A204.1 (cell line): ENCODE measurements around the gene XG.
A peak's percentile ranks its signal among the peaks of the same experiment; 100 is the strongest.

Source experiments
- FAIRE-seq: peaks from 2 replicates; lab custom pipeline; 2012; peaks lifted over from hg19 to GRCh38; lab: Jason Lieb, UNC

Gene XG

DNA sequence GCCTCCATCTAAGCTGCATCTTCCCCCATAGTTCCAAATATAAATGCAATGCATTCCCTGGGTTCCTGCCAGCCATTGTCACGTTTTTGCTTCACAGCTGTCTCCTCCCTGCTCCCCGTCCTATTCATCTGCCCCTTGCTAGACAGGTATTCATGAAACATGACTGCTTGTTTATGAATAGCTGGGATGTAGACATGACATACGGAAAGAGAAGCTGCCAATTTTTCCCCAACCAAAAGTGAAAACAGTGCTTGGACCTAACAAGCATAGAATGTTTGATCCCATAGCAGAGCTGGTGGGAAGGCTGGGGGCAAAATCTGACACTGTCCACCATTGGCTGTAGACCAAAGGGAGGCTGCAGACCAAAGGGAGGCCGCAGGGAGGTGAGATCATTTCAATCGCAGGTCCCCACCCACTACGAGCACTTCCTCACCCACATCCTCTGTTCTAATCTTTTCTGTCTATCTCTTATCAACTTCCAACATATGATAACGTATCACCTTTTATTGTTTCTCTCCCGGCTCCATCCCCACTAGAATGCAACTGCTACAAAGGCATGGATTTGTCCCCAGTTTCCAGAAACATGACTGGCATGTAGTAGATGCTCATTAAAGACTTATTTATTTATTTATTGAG is 68.4 kb downstream of the XG start:
- FAIRE-seq = no peak

DNA sequence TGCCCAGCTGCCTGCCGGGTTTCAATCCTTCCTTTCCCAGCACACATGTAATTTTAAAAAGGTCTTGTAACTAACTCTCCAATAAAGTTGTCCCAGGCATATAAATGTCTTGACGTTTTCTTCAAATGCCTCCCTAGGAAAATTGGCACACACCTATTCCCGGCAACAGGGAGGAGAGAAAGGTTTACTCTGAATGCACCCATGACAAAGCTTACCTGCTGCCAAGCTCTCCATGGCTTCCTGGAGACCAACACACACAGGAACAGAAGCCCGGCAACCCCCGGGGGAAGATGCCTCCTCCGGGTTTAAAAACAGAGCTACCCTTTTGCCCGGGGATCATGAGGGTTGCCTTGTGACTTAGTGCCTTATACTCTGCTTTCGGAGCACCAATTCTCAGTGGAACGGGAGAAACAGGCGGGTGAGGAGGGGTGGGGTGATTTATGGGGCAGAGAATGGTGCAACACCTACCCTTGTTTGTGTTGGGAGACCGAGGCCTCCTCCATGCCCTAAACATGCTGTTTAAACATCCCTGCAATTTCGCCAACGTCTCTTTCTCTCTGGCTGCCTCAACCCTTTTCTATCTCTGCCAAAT is 72.1 kb downstream of the XG start:
- FAIRE-seq = no peak

DNA sequence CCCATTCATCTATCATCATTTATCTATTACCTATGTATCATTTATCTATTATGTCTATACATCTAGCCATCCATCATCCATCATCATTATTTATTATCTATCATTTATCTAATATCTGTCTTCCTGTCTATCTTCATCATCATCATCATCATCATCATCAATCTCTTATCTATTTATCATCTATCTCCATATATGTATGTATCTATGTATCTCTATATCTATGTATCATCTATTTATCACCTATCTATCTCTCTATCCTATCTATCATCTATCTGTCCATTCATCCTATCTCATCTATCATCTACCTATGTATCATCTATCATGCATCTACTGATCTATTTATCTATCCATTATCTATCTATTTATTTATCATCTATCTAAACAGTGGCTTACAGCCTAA is 73.0 kb downstream of the XG start:
- FAIRE-seq = no peak

DNA sequence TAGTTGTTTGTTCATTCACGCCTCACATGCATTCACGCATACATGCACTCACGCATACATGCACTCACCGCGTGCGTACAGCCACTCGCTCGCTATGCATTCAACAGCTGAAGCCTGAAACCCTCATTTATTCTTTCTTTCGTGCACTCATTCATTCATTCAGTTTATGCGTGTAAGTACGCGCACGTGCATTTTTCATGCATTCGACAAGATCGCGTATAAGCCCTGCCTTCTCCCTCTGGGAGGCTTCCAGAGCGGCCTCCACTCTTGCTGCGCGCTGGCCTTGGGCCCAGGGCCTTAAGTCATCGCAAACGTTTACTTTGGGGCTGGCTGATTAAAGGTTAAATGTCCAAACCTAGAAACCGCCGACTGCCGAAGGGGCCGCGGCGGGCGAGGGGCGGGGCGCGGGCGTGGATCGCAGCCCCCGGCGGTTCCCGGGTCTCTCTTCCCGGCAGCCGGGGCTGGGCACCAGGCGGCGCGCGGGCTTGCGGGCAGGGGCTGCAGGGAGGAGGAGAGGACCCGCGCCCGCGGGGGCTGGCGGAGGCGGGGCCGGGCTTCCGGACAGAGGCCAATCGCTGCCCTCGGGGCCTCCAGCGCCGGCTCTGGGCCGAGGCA is 76.6 kb downstream of the XG start, which contains the start of gene GYG2:
GYG2 (plus strand) TSS at position 587 of the 615 bp plus-strand sequence. CDS start 1,259 bp downstream, outside the sequence.
- no peak for FAIRE-seq

DNA sequence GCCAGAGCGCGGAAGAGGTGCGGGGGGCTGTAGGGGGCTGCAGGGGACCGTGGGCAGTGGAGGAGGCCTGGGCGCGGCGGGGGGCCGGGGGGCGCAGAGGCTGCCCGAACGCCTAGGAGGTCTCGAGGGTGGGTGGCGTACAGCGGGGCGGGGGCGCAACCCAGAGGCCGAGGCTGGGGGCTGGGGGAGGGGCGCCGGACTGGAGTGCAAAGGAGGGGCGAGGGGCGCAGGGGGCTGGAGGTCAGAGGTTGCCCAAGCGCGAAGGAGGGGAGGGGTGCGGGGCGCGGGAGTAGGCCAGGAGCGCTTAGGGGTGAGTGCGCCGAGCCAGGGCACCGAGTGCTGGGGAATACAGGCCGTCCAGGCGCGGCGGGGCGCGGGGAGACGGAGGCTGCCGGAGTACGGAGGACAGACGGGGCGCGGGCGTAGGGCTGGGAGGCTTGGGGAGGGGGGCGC is 77.1 kb downstream of the XG start:
- FAIRE-seq = no peak

DNA sequence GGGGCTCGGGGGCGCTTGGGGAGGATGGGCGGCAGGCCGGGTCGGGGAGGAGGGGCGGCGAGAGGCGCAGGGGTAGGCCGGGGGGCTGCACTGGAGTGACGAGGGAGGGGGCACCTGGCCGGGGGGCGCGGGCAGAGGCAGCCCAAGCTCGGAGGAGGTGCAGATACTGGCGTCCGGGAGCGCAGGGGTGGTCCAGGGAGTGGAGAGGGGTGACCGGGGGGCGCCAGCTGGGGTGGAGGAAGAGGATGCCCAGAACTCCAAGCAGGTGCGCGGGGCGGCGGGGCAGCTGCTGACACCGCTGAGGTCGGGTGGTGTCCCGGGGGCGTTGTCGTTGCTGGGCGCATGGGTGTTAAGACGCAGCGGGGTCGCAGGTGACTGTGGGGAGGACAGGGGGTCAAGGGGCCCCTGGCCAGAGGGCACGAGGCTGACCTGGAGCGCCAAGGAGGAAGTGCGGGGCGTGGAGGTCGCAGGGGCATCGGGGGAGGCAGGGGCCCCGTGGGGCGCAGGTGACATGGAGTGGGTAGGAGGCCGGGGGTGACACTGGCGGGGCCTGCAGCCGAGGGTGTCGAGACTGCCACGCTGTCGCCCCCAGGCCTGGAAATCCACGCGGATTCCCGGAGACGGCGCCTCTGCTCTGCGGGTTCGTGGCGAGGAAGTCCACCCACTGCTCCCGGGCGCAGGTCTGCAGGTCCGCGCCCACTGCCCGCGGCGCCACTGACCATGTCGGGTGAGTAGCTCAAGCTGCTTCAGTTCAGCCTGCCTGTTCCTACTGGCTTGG is 77.8 kb downstream of the XG start:
- no peak for FAIRE-seq

DNA sequence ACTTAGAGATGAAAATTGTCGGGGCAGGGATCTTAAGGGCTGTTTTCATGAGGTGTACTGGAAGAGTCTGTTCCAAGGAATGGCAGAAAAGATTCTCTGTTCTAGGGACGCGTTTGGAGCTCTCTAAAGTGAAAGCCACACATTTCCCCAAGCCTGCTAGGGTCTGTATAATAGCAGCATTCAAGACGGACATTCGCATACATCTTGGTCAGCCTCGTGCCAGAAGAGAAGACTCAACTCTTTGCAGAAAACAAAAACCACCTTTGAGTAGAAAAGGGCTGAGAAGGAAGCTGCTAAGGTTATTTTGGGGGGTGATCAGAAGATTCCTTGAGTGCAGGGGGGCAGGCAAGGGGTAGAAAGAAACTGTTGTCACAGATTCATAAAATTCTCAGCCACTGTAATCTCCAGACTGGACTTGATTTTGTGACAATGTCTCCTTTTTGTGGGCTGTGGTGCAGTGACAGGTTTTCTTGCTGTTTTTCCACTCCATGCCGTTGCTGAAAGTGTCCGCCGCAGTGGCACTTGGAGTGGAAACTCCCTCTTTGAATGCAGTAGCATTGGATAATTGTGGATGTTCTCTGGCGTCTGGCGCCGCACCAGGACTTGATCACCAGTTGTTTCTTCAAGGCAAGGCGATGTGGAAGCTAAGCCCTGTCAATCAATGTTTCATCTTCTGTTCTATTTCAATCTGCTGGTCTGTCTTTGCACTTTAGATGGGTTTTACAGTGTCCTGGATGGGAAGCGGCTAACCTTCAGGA is 79.8 kb downstream of the XG start:
- FAIRE-seq = no peak

DNA sequence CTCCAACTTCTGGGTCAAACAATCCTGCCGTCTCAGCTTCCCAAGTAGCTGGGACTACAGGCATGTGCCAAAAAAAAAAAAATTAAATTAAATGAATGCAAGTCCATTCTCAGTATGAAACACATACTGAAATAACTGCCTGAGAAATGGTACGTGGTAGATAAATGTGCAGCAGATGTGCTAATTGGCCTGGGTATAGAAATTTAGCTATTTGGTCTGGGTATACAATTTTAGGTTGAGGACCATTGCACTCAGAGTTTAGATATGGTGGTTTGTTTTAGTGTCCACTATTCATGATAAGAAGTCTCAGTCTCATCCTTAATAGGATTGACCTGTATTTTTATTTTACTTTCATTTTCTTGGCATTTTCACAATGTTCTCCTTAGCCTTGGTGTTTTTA is 86.1 kb downstream of the XG start:
- no peak for FAIRE-seq

DNA sequence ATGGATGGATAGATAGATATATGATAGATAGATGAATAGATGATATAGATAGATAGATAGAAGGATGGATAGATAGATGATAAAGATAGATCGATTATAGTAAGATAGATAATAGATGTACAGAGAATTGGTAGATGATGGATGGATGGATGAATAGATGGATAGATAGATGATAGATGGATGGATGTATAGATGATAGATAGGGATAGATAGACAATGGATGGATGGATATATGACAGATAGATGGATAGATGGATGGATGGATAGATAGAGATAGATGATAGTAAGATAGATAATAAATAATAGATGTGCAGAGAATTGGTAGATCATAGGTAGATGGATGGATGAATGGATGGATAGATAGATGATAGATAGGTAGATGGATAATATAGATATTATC is 89.1 kb downstream of the XG start:
- FAIRE-seq = no peak

DNA sequence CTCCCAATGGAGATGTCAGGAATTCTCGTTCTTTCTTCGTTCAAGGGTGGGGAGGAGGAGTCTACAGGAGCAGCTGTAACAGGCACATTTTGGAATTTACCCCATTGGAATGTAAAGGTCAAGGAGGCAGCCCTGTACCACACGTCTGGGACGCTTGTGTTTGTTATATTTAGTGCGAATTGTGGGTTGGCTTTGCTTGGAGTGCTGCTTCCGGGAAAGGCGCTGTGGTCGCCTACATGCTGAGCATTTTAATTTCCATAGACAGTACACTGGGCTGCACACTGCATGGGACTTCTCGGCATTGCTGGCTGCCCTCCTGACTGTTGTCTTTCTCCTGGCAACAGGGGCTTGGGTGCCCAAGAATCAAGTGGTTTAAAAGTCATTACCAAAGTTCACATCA is 89.7 kb downstream of the XG start:
- no peak for FAIRE-seq

DNA sequence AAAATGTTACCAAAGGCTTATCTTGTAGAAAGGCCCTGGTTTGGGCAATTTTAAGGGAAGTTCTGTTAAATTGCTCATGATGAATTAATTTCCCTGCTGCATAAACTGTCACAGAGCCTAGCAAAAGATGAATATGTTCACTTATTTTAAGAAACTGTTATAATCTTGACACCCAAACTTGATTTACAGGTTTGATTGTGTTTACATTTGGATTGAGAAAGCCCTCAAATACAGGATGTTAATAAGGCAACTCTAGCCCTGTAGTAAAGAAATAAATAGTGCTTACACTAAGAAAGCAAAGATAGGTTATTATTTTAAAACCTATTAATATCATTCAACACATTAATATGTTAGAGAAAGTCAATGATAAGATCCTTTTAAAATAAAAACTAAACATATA is 95.2 kb downstream of the XG start:
- no peak for FAIRE-seq

DNA sequence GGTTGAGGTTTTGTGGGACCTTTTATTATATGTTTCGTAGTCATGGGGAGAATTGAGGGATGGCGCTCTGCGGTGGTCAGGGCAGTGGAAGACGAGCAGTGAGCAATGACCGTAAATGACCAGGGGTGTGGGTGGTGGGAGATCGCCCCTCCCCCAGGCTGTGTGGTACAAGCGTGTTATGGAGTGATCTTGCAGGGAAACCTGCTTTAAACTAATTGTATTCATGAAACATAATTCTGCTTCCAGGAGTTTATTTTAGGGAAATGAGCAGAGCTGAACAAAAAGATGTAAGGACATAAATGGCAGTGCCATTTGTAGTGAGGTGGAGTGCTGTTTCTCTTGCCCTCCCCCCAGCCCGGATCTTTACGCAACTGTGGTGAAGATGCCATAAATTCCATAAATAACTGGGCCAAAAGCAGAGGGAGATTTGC is 97.0 kb downstream of the XG start:
- no peak for FAIRE-seq

DNA sequence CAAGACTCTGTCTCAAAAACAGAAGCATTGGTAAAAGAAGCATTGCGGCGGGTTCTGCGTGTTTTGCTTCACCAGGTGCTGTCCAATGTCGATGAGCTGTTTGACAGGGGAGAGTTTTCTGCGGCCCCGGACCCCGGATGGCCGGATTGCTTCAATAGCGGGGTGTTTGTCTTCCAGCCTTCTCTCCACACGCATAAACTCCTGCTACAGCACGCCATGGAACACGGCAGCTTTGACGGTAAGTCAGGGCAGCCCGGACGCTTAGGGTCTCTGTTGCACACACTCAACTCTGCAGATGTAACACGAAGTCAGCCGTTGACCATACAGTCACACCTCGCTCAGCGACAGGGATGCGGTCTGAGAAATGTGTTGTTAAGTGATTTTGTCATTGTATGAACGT is 103.1 kb downstream of the XG start:
- FAIRE-seq = no peak

DNA sequence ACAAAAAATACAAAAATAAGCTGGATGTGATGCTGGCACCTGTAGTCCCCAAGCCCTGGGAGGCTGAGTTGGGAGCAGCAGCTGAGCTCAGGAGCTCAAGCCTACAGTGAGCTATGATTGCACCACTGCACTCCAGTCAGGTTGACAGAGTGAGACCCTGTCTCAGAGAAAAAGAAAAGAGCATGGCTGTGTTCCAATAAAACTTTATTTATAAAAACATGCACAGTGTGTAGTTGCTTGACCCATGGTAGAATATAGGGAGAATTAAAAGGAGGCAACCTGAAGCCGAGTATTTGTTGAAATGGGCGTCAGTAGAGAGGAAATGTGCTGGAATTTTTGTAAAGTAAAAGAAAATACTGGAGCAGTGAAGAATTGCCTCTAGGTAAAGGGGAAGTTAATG is 103.9 kb downstream of the XG start:
- FAIRE-seq = no peak

DNA sequence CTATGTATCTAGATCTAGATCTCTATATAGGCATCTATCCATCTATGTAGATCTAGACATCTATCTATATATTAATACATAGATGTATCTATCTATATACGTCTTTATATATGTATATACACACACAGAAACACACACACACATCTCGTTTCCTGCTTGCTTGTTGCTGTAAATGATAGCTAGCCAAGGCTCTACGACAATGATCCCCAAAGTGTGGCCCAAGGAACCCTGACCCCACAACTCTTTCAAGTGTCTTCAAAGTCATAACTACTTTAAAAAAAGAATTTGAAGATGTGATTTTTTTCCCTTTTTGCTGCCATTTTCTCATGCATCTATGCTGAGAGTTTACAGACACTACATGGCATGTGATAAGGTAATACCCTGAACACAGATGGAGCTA is 105.7 kb downstream of the XG start:
- no peak for FAIRE-seq

DNA sequence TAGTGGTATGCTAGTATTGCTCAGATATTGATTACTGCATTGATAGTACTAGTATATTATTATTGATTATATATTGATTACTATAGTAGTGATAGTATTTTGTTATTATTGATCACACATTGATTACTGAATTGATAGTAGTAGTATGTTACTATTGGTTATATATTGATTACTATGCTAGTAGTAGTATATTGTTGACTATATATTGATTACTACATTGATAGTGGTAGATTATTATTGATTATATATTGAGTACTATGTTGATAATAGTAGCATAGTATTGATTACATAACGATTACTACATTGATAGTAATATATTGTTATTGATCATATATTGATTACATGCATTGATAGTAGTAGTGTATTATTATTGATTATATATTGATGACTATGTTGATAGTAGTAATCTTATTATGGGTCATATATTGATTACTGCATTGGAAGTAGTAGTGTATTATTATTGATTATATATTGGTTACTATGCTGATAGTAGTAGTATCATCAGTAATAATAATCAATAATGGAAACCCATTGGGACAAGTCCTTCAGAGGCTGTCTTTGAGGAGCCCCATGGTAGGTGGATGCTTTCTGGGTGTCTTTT is 107.5 kb downstream of the XG start:
- FAIRE-seq = peak; percentile 39

DNA sequence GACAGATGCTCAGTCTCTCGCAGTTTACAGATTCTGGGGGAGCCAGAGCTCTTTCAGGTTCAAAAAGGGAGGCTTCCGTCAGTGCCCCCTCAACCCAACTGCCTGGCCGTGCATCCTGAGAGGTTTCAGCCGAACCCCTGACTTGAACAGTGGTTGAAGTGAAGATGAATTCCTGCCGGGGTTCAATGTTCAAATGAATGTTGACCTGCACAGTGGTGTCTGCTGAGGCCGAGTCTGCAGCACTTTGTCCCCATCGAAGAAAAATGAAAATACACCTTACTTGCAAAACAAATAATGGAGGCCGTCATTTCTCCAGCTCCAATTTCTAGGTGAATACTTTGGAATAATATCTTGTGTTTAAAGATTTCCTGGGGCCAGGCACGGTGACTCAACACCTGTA is 110.6 kb downstream of the XG start:
- no peak for FAIRE-seq

DNA sequence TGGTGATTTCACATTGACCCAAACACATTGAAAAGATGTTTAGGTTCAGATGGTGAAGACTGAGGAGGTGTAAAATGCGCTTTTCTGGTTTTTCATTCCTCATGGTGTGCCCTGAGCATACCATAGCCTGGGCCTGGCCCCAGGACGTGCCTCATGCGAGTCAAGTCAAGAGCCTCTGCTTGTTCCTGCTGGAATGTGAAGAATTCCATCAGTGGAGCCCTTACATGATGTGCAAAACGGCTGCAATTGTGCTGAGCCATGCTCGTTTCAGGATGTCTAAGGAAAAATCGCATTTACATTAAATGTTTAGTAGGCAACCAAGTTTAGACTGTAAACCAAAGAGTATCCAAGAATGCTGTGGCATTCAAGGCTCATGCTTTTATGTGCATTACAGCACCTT is 111.8 kb downstream of the XG start:
- no peak for FAIRE-seq
